ENCODE data around the gene OBSCN. TPM values are rescaled to one million over a fixed set of nuclear protein-coding genes. Genes with fewer than 3 reads are reported as not detected.
"Not testable (repeated sequence)": the region's sequence is repeated elsewhere in the genome, so short reads cannot be mapped to it uniquely, and the experiment has no call there.

Gene OBSCN
- total RNA-seq, 1 donor from 2014 or later: 17.5 TPM

DNA sequence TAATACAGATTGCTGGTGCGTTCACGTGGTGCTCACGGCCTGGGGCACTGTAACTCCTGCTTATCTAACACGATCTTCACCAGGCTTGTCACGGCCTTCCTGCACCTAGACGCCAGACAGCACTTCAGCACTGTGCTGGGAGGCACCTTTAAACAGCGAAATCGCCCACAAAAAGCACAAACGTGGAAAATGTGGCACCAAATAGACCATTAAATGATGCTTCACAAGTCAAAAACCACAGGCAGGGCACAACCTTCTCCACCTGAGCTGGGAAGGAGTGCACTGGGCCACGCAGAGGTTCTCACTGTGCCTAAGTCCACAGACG lies 22.2 kb upstream of the OBSCN start:
- no peaks in the 10 kb centered on the region for H3K27me3 ChIP-seq (ENCODE audit: insufficient read depth, low read length)
- H3K9ac ChIP-seq (ENCODE audit: low read length): no peak overlapping the region
- H3K27ac ChIP-seq (ENCODE audit: low read depth, low read length): no peak overlapping the region
- H3K4me1 ChIP-seq (ENCODE audit: insufficient read depth, low read length): no peaks in the 10 kb centered on the region
- H3K9me3 Mint-ChIP-seq (ENCODE audit: unreplicated experiment): peaks cover 6% of the 10 kb centered on the region
- no peaks in the 10 kb centered on the region for H3K9me3 ChIP-seq (ENCODE audit: insufficient read depth, low read depth, low read length)
- H3K79me2 ChIP-seq (ENCODE audit: insufficient read depth, low read length): no peaks in the 10 kb centered on the region
- no peaks in the 10 kb centered on the region for H3K36me3 ChIP-seq (ENCODE audit: insufficient read depth, low read length)
- TF ChIP-seq, protein P1, sequence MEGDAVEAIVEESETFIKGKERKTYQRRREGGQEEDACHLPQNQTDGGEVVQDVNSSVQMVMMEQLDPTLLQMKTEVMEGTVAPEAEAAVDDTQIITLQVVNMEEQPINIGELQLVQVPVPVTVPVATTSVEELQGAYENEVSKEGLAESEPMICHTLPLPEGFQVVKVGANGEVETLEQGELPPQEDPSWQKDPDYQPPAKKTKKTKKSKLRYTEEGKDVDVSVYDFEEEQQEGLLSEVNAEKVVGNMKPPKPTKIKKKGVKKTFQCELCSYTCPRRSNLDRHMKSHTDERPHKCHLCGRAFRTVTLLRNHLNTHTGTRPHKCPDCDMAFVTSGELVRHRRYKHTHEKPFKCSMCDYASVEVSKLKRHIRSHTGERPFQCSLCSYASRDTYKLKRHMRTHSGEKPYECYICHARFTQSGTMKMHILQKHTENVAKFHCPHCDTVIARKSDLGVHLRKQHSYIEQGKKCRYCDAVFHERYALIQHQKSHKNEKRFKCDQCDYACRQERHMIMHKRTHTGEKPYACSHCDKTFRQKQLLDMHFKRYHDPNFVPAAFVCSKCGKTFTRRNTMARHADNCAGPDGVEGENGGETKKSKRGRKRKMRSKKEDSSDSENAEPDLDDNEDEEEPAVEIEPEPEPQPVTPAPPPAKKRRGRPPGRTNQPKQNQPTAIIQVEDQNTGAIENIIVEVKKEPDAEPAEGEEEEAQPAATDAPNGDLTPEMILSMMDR (IDR thresholded peaks at IDR 0.05; ENCODE audit: insufficient read depth, low read depth, low read length): no peak
- TF ChIP-seq EZH2 (IDR thresholded peaks at IDR 0.05; ENCODE audit: insufficient read depth, low read length): no peak
- H3K4me1 Mint-ChIP-seq (ENCODE audit: low read depth, unreplicated experiment): no peaks in the 10 kb centered on the region
- H3K4me2 ChIP-seq (ENCODE audit: low read length): no peak overlapping the region
- DNase-seq (ENCODE audit: low read depth): no peak
- H2AFZ ChIP-seq (ENCODE audit: low read depth, low read length): no peak overlapping the region
- no peak for FAIRE-seq
- peaks cover 2% of the 10 kb centered on the region for H3K27me3 Mint-ChIP-seq (ENCODE audit: low read depth, unreplicated experiment)
- no peak overlapping the region for H3K27ac Mint-ChIP-seq (ENCODE audit: unreplicated experiment)
- no peaks in the 10 kb centered on the region for H4K20me1 ChIP-seq (ENCODE audit: insufficient read depth, low read length)
- peaks cover 9% of the 10 kb centered on the region for H3K36me3 Mint-ChIP-seq (ENCODE audit: low read depth, unreplicated experiment)
- H3K4me3 Mint-ChIP-seq (ENCODE audit: unreplicated experiment): no peak overlapping the region
- H3K4me3 ChIP-seq (ENCODE audit: insufficient read depth, low read depth, low read length): no peak overlapping the region

DNA sequence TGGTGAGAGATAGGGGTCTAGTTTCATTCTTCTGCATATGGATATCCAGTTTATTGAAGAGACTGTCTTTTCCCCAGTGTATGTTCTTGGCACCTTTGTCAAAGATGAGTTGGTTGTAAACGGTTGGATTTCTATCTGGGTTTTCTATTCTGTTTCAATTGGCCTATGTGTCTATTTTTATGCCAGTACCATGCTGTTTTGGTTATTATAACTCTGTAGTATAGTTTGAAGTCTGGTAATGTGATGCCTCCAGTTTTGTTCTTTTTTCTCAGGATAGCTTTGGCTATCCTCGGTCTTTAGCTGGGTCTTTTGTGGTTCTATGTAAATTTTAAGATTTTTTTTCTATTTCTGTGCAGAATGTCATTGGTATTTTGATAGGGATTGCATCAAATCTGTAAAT lies 19.6 kb upstream of the OBSCN start:
- DNase-seq (ENCODE audit: low read depth); H3K9ac ChIP-seq (ENCODE audit: low read length); H4K20me1 ChIP-seq (ENCODE audit: insufficient read depth, low read length); H3K79me2 ChIP-seq (ENCODE audit: insufficient read depth, low read length); H2AFZ ChIP-seq (ENCODE audit: low read depth, low read length); H3K9me3 Mint-ChIP-seq (ENCODE audit: unreplicated experiment); H3K27ac Mint-ChIP-seq (ENCODE audit: unreplicated experiment); H3K4me1 ChIP-seq (ENCODE audit: insufficient read depth, low read length); H3K9me3 ChIP-seq (ENCODE audit: insufficient read depth, low read depth, low read length); H3K4me3 Mint-ChIP-seq (ENCODE audit: unreplicated experiment); FAIRE-seq; H3K27me3 Mint-ChIP-seq (ENCODE audit: low read depth, unreplicated experiment); H3K36me3 Mint-ChIP-seq (ENCODE audit: low read depth, unreplicated experiment); H3K4me3 ChIP-seq (ENCODE audit: insufficient read depth, low read depth, low read length); H3K27ac ChIP-seq (ENCODE audit: low read depth, low read length); H3K36me3 ChIP-seq (ENCODE audit: insufficient read depth, low read length); H3K4me1 Mint-ChIP-seq (ENCODE audit: low read depth, unreplicated experiment); H3K4me2 ChIP-seq (ENCODE audit: low read length); H3K27me3 ChIP-seq (ENCODE audit: insufficient read depth, low read length): not testable (repeated sequence)

DNA sequence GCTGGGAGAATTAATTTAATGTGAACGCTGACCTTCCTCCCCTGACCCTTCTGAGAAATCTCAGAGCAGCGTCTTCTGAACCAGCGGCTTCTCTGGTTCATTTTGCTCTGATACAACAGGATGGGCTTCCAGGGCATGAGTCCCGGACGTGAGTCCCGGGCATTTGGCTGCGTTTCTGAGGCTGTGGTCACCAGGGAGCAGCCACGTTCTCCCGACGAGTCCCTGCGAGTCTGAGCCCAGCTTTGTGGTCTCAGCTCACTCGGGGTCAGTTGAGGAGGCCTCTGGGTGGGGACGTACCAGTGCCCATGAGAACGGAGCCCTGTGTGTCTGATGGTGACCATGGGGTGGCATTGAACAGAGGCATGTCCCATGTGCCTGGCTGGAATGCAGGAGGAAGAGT lies 17.7 kb upstream of the OBSCN start:
- Histone ChIP-seq H3K4me2 (ENCODE audit: low read length) (no peak overlapping the region), H3K79me2 (ENCODE audit: insufficient read depth, low read length) (no peaks in the 10 kb centered on the region), H3K27ac (ENCODE audit: low read depth, low read length) (no peak overlapping the region), H3K9me3 (ENCODE audit: insufficient read depth, low read depth, low read length) (no peaks in the 10 kb centered on the region), H2AFZ (ENCODE audit: low read depth, low read length) (no peak overlapping the region), H3K36me3 (ENCODE audit: insufficient read depth, low read length) (no peaks in the 10 kb centered on the region), H3K4me1 (ENCODE audit: insufficient read depth, low read length) (no peaks in the 10 kb centered on the region), H3K9ac (ENCODE audit: low read length) (no peak overlapping the region), H4K20me1 (ENCODE audit: insufficient read depth, low read length) (no peaks in the 10 kb centered on the region), H3K27me3 (ENCODE audit: insufficient read depth, low read length) (no peaks in the 10 kb centered on the region), H3K4me3 (ENCODE audit: insufficient read depth, low read depth, low read length) (no peak overlapping the region)
- peaks cover 6% of the 10 kb centered on the region for H3K9me3 Mint-ChIP-seq (ENCODE audit: unreplicated experiment)
- peaks cover 4% of the 10 kb centered on the region for H3K36me3 Mint-ChIP-seq (ENCODE audit: low read depth, unreplicated experiment)
- DNase-seq (ENCODE audit: low read depth): no peak
- no peak overlapping the region for H3K4me3 Mint-ChIP-seq (ENCODE audit: unreplicated experiment)
- H3K4me1 Mint-ChIP-seq (ENCODE audit: low read depth, unreplicated experiment): no peaks in the 10 kb centered on the region
- H3K27ac Mint-ChIP-seq (ENCODE audit: unreplicated experiment): no peak overlapping the region
- TF ChIP-seq, protein P1 (IDR thresholded peaks at IDR 0.05; ENCODE audit: insufficient read depth, low read depth, low read length): no peak
- TF ChIP-seq EZH2 (IDR thresholded peaks at IDR 0.05; ENCODE audit: insufficient read depth, low read length): no peak
- peaks cover 5% of the 10 kb centered on the region for H3K27me3 Mint-ChIP-seq (ENCODE audit: low read depth, unreplicated experiment)
- FAIRE-seq: no peak
